ENCODE results near the gene LRMDA.

LRMDA gene

GRCh38 chr10:75647675-75648074, 216.3 kb downstream of the LRMDA start:
- no peak for DNase-seq

GRCh38 chr10:75648351-75648750, 216.9 kb downstream of the LRMDA start:
- no peak for DNase-seq

GRCh38 chr10:75648854-75649253, 217.4 kb downstream of the LRMDA start:
- no peak for DNase-seq

- no peak for DNase-seq
Observed at GRCh38 chr10:75649466-75649865, 218.0 kb downstream of the LRMDA start.

- DNase-seq, result no peak
Observed at GRCh38 chr10:75650648-75651047, 219.2 kb downstream of the LRMDA start.

- no peak for DNase-seq
Observed at GRCh38 chr10:75651417-75651816, 220.0 kb downstream of the LRMDA start.

GRCh38 chr10:75652146-75652740, 220.8 kb downstream of the LRMDA start:
- no peak for DNase-seq

GRCh38 chr10:75653761-75654160, 222.3 kb downstream of the LRMDA start:
- no peak for DNase-seq

GRCh38 chr10:75654171-75654771, 222.8 kb downstream of the LRMDA start:
- no peak for DNase-seq

- DNase-seq, result no peak
Observed at GRCh38 chr10:75654772-75655171, 223.3 kb downstream of the LRMDA start.

GRCh38 chr10:75655791-75656451, 224.5 kb downstream of the LRMDA start:
- DNase-seq, result no peak

GRCh38 chr10:75657351-75657750, 225.9 kb downstream of the LRMDA start:
- DNase-seq, result no peak

- DNase-seq, result no peak
Observed at GRCh38 chr10:75658036-75658435, 226.6 kb downstream of the LRMDA start.

- DNase-seq, result no peak
Observed at GRCh38 chr10:75658496-75658895, 227.1 kb downstream of the LRMDA start.

- no peak for DNase-seq
Observed at GRCh38 chr10:75658915-75659314, 227.5 kb downstream of the LRMDA start.

GRCh38 chr10:75660823-75661222, 229.4 kb downstream of the LRMDA start:
- DNase-seq, result no peak

GRCh38 chr10:75662715-75663114, 231.3 kb downstream of the LRMDA start:
- DNase-seq, result no peak

- no peak for DNase-seq
Observed at GRCh38 chr10:75663947-75664664, 232.7 kb downstream of the LRMDA start.

- no peak for DNase-seq
Observed at GRCh38 chr10:75664968-75665367, 233.5 kb downstream of the LRMDA start.

GRCh38 chr10:75665707-75666106, 234.3 kb downstream of the LRMDA start:
- DNase-seq, result no peak

- DNase-seq, result no peak
Observed at GRCh38 chr10:75672111-75672671, 240.8 kb downstream of the LRMDA start.

GRCh38 chr10:75672842-75673241, 241.4 kb downstream of the LRMDA start:
- no peak for DNase-seq

GRCh38 chr10:75677541-75677940, 246.1 kb downstream of the LRMDA start:
- DNase-seq, result no peak
